Cardiac fibroblast (primary cell): ENCODE data around the gene KCNH1.

Source experiments
- DNase-seq, 2 donors: peaks; one replicate each; pipeline versions ENCODE4 v3.0.0 to v3.0.0-alpha.2; 2010; ENCODE audit warnings: low read depth in 2 of 2
- H3K4me3 ChIP-seq, 2 donors: replicated peaks in 1 of 2; 1 replicate in 1 of 2; 2 replicates in 1 of 2; pipeline ENCODE4 v1.5.1; 2011; ENCODE audit warnings: low read depth in 2 of 2, low read length in 2 of 2, mild to moderate bottlenecking in 2 of 2, moderate library complexity in 1 of 2
- TF ChIP-seq, protein P1 (sequence below): IDR thresholded peaks from one replicate; pipeline ENCODE4 v1.5.1; 2011; ENCODE audit warnings: low read depth, mild to moderate bottlenecking, low read length, inconsistent platforms

The KCNH1 gene

DNA sequence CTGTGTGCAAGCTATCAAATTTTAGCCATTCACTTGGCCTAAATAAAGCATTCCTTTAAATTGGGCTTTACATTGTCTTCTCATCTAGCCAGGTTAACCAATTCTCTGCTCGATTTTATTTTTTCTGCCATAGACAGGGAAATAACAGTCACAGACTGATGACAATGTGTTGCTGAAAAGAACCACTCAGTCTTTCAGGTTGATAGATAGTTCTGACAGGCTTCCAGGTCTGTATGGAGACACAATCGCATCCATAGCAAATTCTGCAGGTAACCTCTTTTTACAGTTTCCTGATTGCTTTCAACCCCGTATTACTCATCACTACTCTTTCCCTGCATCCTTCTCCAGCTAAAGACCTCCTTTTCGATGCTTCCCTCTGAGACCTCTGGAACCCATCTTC, 198.0 kb downstream of the KCNH1 start:
- no peak overlapping the region for H3K4me3 ChIP-seq
- TF ChIP-seq, protein P1, sequence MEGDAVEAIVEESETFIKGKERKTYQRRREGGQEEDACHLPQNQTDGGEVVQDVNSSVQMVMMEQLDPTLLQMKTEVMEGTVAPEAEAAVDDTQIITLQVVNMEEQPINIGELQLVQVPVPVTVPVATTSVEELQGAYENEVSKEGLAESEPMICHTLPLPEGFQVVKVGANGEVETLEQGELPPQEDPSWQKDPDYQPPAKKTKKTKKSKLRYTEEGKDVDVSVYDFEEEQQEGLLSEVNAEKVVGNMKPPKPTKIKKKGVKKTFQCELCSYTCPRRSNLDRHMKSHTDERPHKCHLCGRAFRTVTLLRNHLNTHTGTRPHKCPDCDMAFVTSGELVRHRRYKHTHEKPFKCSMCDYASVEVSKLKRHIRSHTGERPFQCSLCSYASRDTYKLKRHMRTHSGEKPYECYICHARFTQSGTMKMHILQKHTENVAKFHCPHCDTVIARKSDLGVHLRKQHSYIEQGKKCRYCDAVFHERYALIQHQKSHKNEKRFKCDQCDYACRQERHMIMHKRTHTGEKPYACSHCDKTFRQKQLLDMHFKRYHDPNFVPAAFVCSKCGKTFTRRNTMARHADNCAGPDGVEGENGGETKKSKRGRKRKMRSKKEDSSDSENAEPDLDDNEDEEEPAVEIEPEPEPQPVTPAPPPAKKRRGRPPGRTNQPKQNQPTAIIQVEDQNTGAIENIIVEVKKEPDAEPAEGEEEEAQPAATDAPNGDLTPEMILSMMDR: no peak
- DNase-seq: no peak

DNA sequence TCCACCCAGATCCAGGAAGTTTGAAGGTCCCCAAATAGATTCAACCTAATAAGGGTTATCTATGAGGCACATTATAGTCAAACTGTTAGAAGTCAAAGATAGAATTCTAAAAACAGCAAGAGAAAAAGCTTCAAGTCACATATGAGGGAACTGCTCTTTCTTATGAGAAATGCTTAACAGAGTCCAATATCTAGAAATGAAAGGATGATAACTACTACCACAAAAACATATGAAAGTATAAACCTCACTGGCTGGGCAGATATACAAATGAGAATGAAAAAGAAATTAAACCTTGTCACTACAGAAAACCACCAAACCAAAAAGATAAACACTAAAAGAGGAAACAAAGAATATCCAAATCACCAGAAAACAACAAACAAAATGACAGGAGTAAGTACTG, 201.8 kb downstream of the KCNH1 start:
- DNase-seq: no peak
- TF ChIP-seq, protein P1: no peak
- no peak overlapping the region for H3K4me3 ChIP-seq

DNA sequence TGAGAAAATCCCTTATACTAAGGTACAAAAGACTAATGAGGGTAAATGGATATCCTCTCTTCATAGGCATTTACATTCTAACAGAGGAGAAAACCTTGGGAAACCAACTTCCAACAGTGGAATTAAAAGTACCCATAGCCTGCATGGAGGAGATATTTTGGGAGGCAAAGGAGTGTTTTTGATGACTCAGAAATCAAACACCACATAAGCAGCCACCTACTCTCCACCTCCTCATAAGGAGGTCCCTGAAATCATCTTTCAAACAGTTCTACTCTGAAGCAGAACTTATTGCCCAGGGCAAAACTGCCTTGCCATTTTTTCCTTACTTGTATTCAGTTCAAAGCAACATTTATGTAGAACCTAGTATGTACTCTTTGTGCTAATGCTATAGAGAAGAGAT, 211.3 kb downstream of the KCNH1 start:
- TF ChIP-seq, protein P1: no peak
- DNase-seq: no peak
- H3K4me3 ChIP-seq: no peak overlapping the region

DNA sequence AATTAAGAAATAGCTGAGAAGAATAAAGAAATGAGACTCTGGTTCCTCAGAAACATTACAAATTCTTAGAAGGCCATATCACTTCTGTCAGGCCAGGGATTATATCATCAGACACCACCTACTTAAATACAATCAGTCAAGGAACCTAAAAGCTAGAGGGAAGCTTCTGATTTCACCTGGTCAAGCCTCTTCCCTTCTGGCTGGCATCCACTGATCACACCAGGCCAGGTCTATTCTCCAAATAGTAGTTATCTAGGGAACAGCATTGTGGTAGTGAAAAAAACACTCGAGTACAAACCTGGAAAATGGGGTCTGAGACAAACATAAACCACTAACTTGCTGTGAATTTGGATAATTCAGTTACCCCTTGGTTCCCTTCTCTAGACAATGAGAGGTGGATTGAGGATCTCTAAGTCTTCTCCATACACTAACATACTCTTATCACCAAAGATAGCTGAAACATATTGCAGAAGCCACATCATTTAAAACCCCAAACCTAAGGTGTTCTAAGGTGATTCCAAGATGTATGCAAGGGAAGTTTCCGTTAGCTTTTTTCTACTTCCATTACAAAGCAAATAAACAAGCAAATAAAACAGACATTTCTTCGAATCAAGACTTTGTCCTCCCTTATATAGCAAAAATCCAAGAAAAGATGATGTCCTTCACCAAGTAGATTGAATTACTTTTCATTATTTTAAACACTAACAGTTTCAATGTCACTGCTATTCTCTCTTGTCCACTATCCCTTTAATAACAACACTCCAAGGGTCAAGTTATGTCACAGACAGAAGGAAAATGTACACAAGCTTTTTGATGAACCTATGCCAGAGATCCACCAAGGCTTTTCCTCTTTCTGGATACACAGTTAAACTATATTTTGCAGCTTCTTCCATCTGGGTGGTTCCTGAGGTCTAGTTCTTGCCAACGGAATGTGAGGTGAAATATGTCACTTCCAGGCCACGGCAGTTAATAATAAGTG, 212.9 kb downstream of the KCNH1 start:
- TF ChIP-seq, protein P1: no peak
- no peak overlapping the region for H3K4me3 ChIP-seq
- no peak for DNase-seq

DNA sequence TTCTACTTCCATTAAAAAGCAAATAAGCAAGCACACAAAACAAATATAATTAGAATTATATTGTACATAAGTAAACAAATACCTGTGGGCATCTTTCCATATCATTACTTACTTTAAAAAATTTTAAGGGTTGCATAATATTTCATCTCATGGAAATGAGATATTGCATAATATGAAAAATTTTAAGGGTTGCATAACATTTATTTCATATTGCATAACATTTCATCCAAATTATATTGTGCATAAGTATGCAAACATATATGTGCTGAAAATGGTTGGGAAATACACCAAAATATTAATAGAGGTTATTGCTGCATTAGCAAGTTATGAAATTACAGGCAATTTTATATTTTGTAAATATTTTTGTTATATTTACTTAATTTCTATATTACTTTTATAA, 213.7 kb downstream of the KCNH1 start:
- TF ChIP-seq, protein P1: no peak
- DNase-seq: no peak
- no peak overlapping the region for H3K4me3 ChIP-seq

DNA sequence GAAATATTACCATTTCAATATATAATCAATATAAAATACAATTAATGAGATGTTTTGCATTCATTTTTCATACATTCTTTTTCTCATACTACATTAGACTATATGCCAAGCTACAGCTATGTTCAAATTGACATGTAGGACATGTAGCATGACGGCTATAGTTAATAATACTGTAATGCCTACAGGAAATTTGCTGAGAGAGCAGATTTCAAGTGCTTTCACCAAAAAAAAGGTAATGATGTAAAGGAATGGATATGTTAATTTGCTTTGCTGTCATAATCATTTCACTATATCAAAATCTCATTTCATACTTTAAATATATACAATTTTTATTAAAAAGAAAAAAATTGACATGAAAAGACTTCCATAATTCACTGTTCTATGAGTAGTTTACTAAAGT, 215.1 kb downstream of the KCNH1 start:
- no peak overlapping the region for H3K4me3 ChIP-seq
- TF ChIP-seq, protein P1: no peak
- no peak for DNase-seq
